Activated CD4-positive, CD25-positive, alpha-beta regulatory T cell treated with anti-CD3 and anti-CD28 coated beads, Interleukin-2, amount 50 U/mL, for 72 hours (primary cell): ENCODE data around the gene TMEM121.
"Not testable (repeated sequence)": the region's sequence is repeated elsewhere in the genome, so short reads cannot be mapped to it uniquely, and the experiment has no call there.

Experiments used
- DNase-seq: peaks from one replicate; pipeline ENCODE4 v3.0.0; 2021

The TMEM121 gene

DNA sequence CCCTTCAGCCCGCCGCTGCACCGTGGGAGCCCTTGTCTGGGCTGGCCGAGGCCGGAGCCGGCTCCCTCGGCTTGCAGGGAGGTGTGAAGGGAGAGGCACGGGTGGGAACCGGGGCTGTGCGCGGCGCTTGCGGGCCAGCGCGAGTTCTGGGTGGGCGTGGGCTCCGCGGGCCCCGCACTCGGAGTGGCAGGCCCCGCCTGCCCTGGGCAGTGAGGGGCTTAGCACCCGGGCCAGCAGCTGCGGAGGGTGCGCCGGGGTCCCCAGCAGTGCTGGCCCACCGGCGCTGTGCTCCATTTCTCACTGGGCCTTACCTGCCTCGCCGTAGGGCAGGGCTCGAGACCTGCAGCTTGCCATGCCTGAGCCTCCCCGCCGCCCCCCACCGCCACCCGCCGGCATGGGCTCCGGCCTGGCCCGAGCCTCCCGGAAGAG, 21.4 kb downstream of the TMEM121 start:
- no peak for DNase-seq

DNA sequence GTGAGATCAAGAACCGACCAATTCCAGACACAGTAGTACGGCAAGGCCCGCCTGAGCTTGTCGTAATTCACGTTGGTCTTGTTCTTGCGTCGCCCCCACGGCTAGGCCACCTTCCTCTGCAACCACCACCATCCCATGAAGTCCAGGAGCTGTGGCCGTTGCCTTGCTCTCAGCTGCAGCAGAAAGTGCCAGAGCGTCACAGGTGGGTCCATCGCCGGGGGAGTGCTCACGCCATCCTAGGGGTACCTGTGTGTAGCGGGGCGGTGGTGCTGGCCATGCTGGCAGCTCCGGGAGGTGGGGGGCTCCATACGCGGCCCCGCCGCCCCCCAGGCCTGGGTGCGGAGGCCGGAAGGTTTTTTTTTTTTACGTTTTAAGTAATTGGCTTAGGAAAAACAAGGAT, 23.1 kb downstream of the TMEM121 start:
- no peak for DNase-seq

DNA sequence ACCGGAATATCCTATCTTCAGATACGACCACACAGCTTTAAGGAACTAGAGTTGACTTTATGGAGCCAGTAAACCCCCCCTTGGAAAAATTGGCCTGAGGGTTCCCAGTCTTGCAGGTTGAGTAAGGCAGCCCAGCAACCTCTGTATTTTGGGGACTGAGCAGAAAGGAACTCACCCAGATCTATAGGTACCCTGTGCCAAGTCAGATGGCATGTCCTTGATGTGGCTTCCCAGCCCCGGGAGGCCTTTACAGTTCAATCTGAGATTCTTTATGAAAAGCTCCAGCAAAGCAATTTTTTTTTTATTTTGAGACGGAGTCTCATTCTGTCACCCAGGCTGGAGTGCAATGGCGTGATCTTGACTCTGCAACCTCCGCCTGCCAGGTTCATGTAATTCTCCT, 27.6 kb downstream of the TMEM121 start:
- no peak for DNase-seq

DNA sequence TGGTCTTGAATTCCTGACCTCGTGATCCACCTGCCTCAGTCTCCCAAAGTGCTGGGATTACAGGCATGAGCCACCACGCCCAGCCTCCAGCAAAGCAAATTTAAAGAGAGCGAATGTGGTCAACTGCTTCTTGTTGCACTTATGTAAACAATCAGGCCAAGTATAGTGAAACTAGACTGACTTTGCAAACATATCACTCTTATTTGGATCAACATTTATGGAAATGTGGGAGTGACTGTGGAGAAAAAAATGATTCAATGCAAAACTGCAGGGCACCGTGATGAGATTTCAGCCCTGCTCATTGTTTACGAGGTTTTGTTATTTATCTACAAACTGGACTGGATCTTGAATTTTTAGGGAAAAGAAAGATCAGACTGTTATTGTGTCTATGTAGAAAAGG, 28.1 kb downstream of the TMEM121 start:
- no peak for DNase-seq

DNA sequence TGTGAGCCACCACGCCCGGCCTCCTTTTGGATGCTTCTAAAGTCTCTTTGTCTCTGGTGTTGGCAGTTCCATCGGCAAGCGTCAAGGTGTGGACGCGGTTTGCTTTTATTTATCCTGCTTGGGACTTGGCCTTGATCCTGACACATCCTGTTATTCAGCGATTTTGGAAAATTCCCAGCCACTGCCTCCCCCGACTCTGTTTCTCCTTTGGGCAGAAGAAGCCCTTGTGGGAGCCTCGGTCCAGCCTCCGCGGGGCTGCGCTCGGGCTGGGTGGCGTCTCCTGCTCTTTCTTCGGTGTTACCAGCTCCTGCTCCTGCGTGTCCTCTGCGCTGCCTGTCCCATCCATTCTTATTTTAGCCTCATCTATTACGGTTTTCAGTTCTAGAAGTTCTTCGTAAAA, 31.3 kb downstream of the TMEM121 start:
- not testable (repeated sequence) for DNase-seq

DNA sequence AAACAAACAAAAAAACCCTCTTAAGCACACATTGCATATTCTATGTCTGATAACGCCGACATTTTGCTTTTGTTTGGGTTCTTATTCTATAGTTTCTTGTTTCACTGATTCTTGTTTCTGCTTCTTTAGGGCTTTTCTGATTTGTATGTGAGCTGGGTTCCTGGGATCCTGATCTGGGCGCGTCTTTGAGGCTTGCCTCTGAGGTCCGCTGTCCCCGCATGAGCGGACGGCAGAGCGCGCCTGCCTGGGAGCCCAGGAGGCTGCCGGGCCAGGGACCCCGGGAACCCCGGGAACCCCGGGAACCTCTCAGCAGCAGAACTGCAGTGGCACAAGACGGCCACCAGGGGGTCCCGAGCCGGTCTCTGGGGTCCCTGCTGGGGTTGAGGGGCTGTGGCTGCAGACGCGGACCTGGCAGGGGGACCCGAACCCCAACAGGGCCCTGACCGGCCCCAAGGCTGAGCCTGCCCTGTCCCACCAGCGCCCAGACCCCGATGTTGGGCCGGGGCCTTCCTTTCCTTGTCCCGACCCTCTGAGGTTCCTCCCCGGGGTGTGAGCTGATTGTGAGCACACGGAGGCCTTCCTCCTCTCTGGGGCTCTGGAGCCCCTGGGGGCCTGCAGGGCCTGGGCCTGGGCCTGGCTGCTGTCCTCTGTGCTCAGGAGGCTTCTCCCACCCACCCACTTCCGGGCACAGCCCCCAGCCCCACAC, 32.2 kb downstream of the TMEM121 start:
- DNase-seq: not testable (repeated sequence)

DNA sequence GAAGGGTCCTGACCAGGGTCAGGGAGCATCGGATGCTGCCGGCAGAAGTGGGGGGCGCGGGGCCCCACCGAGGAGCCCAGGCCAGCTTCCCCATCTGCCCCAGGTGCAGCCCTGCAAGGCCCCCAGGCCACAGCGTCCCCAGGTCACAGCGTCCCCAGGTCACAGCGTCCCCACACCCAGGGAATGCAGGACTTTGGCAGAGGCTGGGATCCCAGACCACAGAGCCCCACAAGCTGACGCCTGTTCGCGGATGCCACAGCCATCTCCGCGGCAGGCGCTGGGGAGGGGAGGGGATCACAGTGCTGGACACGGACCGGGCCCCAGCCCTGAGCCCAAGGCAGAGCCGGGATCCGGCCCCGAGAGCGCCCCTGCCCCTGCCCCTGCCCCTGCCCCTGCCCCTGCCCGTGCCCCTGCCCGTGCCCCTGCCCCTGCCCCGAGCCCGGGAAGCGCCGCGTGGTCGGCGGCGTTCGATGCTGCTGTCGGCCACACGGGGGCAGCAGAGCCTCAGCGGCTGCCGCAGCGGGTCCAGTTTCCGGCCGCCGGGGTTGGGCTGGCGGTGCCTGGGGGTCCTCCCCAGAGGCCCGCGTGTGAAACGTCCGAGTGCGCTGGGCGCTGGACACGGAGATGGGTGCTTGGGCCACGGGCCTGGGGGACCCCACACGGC, 33.1 kb downstream of the TMEM121 start:
- DNase-seq: not testable (repeated sequence)

DNA sequence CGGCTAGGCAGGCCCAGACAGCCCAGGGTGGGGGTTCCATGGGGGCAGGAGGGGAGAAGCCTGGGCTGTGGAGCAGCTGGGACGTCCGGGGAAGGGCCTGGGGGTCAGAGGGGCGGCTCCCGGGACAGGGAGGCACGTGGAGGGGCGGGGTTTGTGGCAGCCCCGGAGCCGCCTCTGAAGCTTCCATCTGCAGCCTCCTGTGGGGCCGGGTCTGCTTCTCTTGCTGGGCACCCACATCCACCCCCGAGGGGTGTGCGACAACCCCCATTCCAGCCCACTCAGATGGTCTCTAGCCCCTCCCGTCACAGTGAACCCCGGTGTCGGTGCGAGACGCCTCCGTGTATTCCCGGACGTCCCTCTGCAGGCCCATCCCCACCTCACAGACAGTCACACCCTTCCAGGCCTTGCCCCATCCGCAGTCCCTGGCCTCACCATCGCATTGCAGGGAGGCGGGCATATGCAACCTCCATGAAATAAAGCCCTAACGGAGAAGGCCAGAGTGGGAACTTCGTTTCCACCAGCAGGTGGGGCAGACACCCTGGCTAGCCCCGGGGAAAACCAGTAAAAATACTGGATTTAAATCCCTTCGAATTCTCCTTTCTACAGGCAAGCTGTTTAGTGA, 33.8 kb downstream of the TMEM121 start:
- DNase-seq: not testable (repeated sequence)

DNA sequence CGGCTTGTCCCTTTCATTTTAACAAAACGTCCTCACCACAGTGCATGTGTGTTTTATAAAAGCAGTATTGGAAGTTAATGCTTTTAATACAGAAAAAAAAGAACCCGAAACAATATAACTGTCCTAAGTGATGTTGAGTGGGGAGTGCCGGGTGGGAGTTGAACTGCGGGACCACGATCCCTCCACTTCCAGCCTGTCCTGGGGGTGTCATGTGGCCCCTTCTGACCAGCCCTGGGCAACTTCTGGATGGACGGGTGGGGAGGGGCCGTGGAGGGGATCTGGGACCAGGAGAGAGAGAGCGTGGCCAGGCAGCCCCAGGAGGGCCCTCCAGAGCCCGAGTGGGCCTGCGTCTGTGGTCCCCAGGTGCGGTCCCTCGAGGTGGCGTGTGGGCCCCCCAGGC, 35.0 kb downstream of the TMEM121 start:
- DNase-seq: not testable (repeated sequence)

DNA sequence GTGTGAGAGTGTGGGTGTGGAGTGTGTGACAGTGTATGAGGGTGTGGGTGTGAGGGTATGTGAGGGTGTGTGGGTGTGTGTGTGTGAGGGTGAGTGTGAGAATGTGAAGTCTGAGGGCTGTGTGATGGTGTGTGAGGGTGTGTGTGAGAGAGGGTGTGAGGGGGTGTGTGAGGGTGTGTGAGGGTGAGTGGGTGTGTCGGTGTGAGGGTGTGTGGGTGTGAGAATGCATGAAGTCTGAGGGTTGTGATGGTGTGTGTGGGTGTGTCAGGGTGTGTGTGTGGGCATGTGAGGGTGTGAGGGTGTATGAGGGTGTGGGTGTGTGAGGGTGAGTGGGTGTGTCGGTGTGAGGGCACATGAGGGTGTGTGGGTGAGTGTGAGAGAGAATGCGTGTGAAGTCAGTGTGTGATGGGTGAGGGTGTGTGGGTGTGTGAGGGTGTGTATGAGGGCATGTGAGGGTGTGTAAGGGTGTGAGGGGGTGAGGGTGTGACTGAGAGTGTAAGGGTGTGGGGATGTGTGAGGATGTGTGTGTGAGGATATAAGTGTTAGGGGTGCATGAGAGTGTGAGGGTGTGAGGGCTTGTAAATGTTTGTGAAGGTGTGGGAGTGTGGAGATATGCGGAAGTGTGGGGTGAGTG, 36.4 kb downstream of the TMEM121 start:
- no peak for DNase-seq

DNA sequence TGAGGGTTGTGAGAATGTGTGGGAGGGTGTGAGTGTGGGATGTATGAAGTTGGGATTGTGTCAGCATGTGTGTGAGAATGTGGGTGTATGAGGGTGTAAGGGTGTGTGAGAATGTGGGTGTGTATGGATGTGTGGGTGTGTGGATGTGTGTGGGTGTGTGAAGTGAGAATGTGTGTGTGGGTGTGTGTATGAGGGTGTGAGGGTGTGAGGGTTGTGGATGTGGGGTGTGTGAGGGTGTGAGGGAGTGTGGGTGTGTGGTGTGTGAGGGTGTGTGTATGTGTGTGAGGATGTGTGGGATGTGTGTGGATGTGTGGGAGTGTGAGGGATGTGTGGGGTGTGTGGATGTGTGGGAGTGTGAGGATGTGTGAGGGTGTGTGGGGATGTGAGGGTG, 37.0 kb downstream of the TMEM121 start:
- DNase-seq: no peak

DNA sequence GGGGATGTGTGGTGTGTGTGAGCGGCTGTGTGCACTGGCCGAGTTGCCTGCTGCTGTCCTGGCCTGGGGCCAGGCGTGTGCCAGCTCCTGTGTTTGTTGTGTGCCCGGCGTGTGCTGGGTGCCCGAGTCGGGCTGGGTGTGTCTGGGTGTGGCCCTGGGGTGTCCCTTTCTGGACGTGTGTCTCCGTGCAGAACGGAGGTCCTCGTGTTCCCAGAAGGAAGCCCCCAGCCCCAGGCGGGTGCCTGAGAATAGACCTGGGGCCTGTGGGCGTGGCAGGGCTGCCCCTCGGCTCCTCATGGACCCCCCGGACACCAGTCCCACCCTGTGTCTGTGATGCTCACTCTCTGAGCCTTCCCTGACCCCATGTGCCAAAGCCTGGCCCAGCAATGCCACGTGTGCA, 38.2 kb downstream of the TMEM121 start:
- DNase-seq: not testable (repeated sequence)

DNA sequence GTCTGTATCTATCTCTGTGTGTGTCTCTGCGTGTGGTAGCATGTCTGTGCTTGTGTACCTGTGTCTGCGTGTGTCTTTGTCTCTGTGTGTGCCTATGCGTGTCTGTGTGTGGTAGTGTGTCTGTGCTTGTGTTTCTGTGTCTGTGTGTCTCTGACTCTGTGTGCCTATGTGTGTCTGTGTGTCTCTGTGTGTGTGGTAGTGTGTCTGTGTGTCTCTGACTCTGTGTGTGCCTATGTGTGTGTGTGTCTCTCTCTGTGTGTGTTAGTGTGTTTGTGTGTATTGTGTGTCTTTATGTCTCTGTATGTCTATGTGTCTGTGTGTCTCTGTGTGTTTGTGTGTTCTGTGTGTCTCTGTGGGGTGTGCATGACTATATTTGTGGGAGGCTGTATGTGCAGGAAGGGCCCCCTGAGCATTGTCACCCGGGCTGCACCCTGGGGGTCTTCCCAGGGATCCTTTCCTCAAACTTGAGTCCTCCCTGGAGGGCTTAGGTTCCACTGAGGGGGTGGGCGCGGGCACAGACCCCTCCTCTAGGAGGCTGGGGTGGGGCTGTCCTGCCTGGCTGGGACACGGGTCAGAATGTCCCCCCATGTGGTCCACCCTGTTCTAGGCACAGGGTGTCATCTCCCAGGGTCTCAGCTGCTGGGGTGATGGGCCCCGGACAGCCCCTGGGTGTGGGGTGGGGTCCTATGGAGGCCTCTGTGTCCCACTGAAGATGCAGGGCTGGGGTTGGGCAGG, 39.0 kb downstream of the TMEM121 start:
- DNase-seq: not testable (repeated sequence)

DNA sequence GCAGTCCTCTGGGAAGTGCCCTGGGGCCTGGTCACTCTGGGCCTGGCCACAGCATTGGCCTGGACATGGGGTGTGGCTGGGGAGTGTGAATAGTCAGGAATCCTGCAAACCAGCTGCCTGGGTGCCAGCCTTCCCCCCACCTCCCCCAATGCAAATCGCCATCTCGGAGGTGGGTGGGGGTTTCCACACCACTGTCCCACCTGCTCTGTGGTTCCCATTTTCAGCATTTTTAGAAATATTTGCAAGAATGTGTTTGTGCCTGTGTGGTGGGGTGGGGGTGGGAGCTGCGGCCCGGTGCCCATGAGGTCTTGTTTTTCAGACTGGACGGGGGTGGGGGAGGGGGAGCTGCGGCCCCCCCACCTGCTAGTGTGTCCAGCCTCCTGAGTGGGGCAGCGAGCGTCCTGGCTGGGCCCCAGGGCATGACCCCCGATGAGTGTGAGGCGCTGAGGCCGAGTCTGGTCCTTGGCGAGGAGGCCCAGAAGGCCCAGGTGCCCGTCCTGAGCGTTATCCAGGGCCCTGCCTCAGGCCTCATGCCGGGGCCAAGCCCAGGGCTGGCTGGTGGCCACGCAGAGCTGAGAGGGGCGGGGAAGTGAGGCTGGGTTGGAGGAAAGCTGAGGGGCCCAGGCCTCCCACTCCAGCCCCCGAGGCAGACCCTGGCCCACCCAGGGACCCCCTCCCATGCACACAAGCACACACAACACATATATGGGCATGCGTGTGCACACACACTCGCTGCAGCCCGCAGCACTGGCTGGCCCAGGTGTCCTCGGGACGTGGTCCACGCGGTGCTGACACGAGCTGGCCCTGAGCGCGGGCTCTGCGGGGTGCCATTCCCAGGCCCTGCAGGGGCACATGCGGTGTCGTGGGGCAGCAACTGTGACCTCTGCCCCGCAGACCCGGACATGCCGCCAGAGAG, 40.1 kb downstream of the TMEM121 start:
- DNase-seq: not testable (repeated sequence)

DNA sequence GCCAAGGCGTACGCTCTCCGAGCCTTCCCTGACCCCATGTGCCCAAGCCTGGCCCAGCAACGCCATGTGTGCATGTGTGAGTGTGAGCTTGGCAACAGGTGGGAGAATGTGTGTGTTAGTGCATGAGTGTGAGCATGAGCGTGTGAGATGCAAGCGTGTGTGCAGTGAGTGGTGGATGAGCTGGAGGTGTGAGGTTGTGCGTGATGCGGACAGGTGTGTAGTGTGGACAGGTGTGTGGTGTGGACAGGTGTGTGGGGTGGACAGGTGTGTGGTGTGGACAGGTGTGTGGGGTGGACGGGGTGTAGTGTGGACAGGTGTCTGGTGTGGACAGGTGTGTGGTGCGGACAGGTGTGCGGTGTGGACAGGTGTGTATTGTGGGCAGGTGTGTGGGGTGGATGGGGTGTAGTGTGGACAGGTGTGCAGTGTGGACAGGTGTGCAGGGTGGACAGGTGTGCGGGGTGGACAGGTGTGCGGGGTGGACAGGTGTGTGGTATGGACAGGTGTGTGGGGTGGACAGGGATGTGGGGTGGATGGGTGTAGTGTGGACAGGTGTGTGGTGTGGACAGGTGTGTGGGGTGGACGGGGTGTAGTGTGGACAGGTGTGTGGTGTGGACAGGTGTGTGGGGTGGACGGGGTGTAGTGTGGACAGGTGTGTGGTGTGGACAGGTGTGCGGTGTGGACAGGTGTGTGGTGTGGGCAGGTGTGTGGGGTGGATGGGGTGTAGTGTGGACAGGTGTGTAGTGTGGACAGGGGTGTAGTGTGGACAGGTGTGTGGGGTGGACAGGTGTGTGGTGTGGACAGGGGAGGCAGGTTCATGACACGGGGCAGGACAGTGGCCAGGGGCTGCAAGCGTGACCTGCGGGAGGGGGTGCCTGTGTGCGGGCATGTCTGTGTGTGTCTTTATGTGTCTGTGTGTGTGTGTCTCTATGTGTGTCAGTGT, 41.1 kb downstream of the TMEM121 start:
- not testable (repeated sequence) for DNase-seq

DNA sequence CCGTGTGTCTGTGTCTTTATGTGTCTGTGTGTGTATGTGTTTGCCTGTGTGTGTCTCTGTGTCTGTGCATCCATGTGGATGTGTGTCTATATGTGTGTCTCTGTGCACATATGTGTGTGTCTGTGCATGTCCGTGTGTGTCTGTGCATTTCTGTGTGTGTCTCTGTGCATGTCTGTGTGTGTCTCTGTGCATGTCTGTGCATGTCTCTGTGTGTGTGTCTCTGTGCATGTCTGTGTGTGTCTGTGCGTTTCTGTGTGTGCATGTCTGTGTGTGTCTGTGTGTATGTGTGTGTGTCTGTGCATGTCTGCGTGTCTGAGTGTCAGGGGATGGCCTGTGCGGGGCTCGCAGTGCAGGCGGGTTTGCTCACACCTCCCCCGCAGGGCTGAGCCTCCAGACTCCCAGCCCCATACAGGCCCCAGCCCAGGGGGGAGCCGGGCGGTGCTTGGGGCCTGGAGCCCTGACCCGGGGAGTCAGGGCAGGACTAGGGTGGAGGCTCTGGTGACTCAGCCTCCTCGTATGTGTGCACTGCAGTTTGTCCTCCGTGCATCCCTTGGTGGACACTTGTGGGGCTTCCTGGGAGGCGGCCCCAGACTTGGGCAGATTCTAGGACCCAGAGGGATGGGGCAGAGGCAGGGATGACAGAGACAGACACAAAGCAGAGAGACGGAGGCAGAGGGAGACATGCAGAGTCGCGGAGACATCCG, 41.9 kb downstream of the TMEM121 start:
- not testable (repeated sequence) for DNase-seq

DNA sequence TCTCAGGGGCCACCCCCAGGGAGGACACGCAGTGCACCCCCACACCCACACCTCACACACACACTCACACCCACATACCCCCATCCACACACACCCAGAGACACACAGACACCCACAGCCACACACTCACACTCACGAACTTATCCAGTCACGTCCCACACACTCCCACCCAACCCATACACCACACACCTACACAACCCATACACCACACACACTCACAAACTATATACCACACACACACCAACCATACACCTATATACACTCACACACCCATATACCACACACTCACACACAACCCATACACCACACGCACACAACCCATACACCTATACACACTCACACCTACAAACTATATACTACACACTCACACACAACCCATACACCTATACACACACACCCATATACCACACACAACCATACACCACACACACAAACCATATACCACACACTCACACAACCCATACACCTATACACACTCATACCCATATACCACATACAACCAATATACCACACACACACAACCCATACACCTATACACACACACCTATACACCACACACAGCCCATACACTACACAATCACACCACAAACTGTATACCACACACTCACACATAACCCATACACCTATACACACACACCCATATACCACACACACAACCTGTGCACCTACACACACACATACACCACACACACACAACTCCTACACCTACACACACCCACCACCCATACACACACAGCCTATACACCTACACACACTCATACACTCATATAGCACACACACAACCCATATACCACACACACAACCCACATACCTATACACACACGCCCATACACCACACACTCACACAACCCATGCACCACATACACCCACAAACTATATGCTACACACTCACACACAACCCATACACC, 42.7 kb downstream of the TMEM121 start:
- DNase-seq: no peak

DNA sequence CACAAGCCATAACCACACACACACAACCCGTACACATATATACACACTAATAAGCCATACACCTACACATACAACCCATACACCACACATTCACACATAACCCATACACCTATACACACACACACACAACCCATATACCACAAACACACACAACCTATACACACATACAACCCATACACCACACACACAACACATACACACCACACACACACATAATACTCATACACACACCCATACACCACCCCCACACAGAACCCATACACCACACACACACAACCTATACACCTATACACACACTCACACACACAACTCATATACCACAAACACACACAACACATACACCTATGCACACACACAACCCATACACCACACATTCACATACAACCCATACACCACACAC, 44.1 kb downstream of the TMEM121 start:
- DNase-seq: no peak
